ENCODE data around the gene LRIG1.

Gene LRIG1

GRCh38 chr3:66489115-66489514 is 11.7 kb downstream of the LRIG1 start:
- no peak for DNase-seq (ENCODE audit: low spot score)

GRCh38 chr3:66488492-66488891 is 12.3 kb downstream of the LRIG1 start:
- no peak for DNase-seq (ENCODE audit: low spot score)

GRCh38 chr3:66487465-66487864 is 13.4 kb downstream of the LRIG1 start:
- DNase-seq (ENCODE audit: low spot score), result no peak

- no peak for DNase-seq (ENCODE audit: low spot score)
These were observed 14.2 kb downstream of the LRIG1 start for GRCh38 chr3:66486646-66487045.

- no peak for DNase-seq (ENCODE audit: low spot score)
These were observed 14.6 kb downstream of the LRIG1 start for GRCh38 chr3:66486202-66486601.

- no peak for DNase-seq (ENCODE audit: low spot score)
These were observed 15.4 kb downstream of the LRIG1 start for GRCh38 chr3:66485291-66485968.

- DNase-seq (ENCODE audit: low spot score), result no peak
These were observed 16.5 kb downstream of the LRIG1 start for GRCh38 chr3:66484106-66484844.

GRCh38 chr3:66483409-66483906 is 17.4 kb downstream of the LRIG1 start:
- no peak for DNase-seq (ENCODE audit: low spot score)

- DNase-seq (ENCODE audit: low spot score), result no peak
These were observed 17.8 kb downstream of the LRIG1 start for GRCh38 chr3:66483006-66483405.

GRCh38 chr3:66482018-66482404 is 18.8 kb downstream of the LRIG1 start:
- no peak for DNase-seq (ENCODE audit: low spot score)

- peak; percentile 47 for DNase-seq (ENCODE audit: low spot score)
These were observed 19.5 kb downstream of the LRIG1 start for GRCh38 chr3:66481071-66482017.

- no peak for DNase-seq (ENCODE audit: low spot score)
These were observed 20.2 kb downstream of the LRIG1 start for GRCh38 chr3:66480666-66481065.

GRCh38 chr3:66479532-66479947 is 21.3 kb downstream of the LRIG1 start:
- DNase-seq (ENCODE audit: low spot score), result no peak

- no peak for DNase-seq (ENCODE audit: low spot score)
These were observed 21.9 kb downstream of the LRIG1 start for GRCh38 chr3:66478960-66479359.

GRCh38 chr3:66477856-66478255 is 23.0 kb downstream of the LRIG1 start:
- DNase-seq (ENCODE audit: low spot score), result no peak

- no peak for DNase-seq (ENCODE audit: low spot score)
These were observed 23.9 kb downstream of the LRIG1 start for GRCh38 chr3:66476852-66477381.

GRCh38 chr3:66475386-66476020 is 25.3 kb downstream of the LRIG1 start:
- DNase-seq (ENCODE audit: low spot score), result no peak

GRCh38 chr3:66473692-66474091 is 27.1 kb downstream of the LRIG1 start:
- no peak for DNase-seq (ENCODE audit: low spot score)

GRCh38 chr3:66473181-66473580 is 27.6 kb downstream of the LRIG1 start:
- DNase-seq (ENCODE audit: low spot score), result no peak

GRCh38 chr3:66472313-66473134 is 28.3 kb downstream of the LRIG1 start:
- peak; percentile 24 for DNase-seq (ENCODE audit: low spot score)
